ENCODE measurements around the gene SDC3.

The SDC3 gene

GRCh38 chr1:30904191-30904961, 4.2 kb downstream of the SDC3 start:
- DNase-seq = no peak

DNA sequence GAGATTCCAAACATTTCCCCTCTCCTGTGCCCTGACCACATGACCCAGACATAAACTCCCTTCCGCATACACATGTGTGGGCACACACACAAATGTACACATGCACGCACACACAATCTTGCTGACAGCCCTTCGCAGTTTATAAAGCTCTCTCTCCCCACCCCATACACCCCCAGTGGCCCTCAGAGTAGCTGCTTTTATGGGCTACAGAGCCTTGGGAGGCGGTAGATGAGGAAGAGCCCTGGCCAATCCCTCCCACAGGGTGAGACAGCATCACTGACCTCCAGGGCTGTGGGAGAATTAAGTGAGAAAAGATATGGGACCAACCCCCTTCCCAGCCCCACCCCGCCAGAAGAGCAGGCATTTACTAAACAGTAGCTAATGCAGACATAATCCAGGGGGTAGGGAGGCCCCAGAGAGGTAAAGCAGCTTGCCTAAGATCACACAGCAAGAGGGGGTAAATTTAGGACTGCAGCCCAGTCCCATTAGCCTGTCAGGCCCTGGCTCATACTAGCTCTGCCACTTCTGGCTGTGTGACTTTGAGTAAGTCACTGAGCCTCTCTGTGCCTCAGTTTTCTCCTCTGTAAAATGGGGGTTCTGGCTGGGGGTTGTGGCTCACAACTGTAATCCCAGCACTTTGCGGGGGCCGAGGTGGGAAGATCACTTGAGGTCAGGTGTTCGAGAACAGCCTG, 5.1 kb downstream of the SDC3 start:
- peak in 1 of 3 donors; percentile 25 for DNase-seq

DNA sequence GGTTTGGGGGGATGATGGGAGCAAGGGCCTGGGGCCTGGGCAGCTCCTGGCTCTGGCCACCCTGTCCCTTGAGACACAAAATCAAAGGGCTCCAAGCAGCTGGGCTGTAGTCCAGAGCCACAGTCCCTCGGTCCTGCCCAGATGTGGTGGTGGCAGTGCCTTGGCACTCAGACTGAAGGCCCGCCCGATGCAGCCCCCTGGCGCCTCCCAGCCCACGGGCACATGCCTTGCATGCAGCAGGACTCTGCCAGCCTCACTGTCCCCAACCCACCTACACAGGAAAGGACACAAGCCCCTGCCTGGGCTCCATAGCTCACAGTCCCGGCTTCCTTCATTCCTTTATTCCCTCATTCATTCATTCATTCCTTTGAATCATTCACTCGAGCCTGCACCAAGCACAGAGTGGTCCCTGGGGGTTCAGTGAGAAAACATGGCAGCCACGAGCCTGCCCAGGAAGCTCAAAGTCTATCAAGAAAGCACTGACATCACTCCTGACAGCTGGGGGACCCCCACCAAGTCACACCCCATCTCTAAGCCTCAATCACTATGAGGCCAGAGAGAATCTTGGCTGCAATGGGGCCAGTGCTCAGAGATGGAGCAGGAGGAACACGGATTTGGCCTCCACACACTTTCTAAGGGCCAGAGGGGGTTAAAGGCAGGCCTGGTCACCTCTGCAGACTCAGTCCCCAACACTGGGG, 5.8 kb downstream of the SDC3 start:
- DNase-seq = no peak

DNA sequence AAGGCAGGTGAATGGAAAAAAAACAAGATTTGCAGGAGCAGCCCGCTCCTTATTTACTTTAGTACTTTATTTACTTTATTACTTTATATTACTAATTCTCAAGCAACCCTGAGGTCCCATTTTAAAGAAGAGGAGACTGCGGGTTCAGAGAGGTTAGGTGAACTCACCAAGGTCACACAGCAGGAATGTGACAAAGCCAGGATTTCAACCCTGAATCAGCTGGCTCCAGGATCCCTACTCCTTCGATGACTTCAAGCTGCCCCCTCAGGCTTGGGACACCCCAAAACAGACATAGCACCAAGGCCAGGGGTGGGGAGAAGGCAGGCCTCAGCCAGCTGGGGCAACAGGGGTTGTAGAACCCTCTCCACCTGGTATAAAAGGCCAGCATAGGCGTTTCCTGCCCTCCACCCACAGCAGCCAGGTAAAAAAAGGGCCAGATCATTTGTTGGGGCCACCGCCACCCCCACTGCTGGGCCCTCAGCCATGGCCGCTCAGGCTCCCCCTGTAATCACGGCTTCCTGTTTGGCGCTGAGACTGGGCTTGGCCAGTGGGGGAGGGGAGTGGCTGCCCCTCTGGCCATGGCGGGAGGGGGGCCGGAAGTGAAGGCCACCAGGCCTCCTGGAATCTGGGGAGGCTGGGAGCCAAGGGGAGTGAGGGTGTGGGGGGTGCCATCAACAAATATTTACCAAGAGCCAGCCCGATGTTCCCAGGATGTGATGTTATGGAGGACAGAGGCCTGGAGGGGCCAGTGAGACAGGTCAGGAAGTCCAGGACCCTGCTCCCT, 6.6 kb downstream of the SDC3 start:
- no peak for DNase-seq

DNA sequence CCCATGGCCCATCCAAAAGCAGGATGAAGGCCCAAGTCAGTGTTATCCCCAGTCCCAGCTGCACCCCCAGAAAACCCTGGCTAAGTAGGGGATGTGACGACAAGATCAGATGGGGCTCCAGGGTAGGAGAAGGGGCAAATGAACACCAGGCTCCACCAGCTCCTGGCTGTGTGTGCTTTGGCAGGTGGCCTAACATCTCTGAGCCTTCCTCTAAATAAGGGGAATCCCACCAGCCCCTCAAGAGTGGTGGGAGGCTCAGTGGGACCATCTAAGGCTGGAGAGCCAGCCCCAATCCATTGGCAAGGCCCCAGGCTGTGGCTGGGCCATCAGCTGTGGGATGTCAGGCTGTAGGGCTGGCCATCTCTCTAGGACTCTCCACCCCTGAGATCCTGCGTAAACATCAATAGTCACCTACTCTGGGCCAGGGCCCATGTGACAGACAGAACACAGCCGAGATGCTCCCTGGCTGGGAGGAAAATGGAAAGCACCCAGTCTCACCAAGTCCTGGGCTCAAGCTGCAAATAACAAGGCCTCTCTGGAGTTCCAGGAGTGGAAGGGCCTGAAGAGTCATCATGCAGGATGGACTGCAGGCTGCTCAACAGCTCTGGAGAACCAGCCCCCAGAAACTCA, 7.5 kb downstream of the SDC3 start:
- DNase-seq = no peak

DNA sequence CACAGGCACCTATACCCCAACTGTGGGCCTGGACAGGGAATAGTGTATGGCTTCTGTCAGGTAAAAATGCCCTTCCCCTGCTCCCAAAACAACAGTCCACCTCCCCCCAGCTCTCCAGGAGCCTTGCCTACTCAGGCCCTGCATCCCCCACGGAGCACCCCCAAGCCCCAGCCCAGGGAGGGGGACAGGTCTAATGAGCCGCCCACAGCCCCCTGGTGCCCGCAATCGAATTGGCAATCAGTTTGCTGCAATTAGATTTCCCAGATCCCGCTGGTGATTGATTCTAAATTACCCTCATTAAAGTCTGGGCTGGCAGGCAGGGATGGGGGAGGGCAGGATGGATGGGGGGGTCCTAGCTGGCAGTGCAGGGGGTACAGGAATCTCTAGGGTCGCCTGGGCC, 8.1 kb downstream of the SDC3 start:
- DNase-seq = no peak

GRCh38 chr1:30899577-30900389, 8.8 kb downstream of the SDC3 start:
- no peak for DNase-seq

DNA sequence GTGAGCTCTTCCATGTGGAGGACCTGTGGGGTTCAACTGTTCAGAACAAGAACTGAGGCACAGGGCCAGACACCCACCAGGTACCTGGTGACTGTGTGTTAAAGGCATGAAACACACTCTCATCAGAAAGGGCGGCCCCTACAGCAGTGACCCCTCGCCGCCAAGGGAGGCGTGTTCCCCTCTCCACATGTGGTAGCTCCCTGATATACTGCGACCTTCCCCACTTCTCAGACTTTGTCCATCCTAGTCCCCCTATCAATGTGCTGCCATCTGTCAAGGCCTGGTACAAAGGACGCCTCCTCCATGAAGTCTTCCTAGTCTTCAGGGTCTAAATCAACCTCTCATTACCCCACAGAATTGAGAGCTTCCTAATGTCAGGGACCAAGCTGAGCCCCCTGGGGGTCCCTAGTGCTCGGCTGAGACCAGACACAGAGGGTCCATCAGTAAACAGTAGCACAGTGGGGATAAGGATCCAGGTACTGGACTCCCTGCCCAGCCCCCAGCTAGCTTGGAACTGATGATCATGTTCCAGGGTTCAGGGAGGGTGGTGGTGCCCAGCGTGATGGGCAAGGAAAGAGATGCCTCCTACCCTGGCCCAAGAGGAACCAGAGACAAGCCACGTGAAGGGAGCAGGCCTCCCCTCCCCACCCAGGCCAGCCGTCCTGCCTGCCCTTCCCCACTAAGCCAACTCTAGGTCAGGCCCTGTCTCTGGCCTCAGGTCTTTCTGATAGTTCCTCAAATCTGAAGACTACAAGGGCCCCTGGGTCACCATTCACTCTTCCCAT, 10.3 kb downstream of the SDC3 start:
- DNase-seq = no peak

- DNase-seq = no peak
Observed at GRCh38 chr1:30896905-30897304, 11.7 kb downstream of the SDC3 start.

DNA sequence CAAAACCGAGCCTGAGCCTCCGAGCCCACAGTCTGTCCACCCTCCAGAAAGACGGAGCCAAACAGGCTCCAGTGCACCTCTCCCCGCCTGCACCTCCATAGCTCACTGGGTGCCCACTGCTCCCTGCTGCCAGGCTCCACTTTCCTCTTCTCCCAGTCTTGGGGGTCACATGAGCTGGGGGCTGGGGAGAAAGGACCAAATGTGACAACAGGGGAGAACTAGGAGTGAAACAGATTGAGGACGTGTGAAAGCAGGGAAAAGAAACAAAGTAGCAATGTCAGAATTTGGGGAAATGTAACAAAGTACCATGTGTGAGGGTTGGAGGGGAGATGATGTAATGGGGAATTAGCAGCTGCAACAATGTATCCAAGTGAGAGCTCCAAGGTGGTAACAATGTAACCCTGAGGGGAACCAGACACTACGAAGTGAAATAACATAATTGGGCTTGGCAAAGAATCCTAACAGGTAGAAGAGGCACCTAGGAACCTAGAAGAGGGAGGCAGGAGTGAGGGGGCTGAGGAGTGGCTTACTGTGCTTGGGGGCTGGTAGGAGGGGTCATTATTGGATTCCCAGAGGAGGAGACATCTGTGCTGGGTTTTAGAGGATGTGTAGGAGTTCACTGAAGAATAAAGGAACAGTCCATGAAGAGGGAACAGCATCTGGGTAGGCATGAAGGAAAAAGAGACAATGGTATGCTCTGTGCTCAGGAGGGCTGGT, 12.5 kb downstream of the SDC3 start:
- DNase-seq = peak in 2 of 3 donors; percentile 32 to 37

DNA sequence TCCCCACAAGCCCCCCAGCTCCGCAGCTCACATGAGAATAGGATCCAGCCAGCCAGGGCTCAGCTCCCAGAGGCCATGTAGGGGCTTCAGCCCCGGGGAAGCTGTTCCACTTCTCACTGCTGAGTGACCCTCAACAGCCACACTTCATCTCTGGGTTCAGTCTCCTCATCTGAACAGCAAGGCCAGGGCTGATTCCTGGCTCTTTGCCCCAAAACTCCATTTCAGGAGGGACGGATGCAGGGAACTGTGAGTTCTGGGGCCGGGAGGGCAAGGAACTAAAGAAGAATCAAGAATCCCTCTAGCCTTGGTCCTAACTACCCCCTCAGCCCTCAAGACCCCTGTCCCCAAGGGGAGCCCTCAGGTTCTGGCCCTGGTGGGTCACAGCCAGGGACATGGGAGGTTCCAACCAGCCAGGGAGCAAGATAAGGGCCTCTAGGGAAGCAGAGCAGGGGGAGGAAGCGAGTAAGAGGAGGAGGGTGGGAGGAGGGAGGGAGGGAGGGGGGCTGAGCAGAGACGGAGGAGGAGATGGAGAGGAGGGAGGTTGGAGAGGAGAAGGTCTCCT, 13.1 kb downstream of the SDC3 start:
- DNase-seq = no peak

DNA sequence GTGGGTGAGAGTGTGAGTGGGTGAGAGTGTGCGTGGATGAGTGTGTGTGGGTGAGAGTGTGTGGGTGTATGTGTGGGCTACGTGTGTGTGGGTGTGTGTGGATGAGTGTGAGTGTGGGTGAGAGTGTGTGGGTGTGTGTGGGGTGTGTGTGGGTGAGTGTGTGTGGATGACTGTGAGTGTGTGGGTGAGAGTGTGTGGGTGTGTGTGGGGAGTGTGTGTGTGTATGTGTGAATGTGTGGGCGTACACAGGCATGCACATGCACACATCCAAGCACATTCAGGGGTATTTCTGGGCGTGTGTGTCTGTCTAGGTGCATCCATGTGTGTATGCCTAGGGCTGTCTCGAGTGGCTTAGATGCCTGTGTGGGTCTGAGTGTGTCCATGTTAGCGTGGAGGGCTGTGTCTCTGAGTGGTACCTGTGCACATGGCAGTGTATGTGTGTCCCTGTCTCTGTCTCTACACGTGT, 14.0 kb downstream of the SDC3 start:
- DNase-seq = no peak

DNA sequence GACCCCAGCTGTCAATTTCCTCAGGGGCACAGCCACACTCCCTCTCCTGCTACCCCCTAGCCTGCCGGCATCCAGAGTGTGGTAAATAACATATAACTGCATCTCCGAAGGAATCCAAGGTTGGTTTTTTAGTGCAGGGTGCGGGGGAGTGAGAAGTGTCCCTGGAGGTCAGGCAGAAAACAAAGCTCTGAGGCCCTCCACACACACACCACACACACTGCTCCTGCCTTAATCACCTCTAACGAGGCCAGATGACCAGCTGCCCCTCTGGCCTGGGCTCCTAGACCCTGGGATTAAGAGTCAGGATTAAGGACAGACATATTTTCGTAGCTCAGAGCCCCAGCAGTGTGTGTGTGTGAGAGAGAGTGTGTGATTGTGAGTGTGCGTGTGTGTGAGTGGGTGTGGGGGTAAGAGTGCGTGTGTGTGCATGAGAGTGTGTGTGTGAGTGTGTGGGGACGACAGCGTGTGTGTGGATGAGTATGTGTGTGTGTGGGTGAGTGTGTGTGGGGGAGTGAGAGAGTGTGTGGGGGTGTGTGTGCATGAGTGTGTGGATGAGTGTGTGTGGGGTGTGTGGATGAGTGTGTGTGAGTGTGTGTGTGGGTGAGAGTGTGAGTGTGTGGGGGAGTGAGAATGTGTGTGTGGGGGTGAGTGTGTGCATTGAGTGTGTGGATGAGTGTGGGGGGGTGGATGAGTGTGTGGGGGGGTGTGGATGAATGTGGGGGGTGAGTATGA, 14.6 kb downstream of the SDC3 start:
- no peak for DNase-seq

GRCh38 chr1:30892671-30893073, 15.9 kb downstream of the SDC3 start:
- no peak for DNase-seq

DNA sequence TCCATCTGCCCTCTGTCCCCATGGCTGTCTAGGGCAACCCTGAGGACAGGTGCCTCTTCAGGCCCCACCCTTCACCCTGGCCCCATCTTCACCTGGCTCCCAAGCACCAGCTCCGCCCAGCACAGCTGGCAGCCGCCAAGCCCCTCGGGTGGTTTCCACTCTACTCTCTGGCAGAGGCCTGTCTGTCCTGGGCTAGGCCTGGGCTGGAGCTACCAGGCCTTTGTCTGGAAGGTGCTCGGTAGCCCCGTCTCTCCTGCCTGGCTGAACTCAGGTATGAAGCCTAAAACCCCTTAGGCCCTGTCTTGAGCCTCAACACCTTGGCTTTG, 17.4 kb downstream of the SDC3 start:
- no peak for DNase-seq

GRCh38 chr1:30890502-30891226, 17.9 kb downstream of the SDC3 start:
- DNase-seq = no peak

GRCh38 chr1:30889511-30889910, 19.0 kb downstream of the SDC3 start:
- no peak for DNase-seq

DNA sequence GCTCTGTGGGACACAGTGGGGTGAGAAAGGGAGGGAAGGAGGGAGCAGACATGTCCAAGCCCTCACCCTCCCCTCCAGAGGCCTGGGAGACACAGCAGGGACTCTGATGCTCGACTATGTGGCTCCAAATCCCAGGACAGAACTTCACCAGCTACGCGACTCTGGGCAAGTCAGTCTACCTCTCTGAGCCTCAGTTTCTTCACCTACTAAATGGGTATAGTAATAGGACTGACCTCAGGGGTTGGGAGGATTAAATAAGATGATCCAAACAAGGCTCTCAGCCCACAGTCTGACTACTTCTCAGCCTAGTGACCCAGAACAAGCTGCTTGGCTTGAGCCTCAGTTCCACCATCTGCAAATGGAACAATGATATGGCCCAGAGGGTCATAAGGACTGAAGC, 19.6 kb downstream of the SDC3 start:
- DNase-seq = no peak

Data from suppressor macrophage treated with lipopolysaccharide for 1 hour (primary cell).